HepG2 (cell line): ENCODE data around the gene KIAA1328. TPM values are rescaled to one million over a fixed set of nuclear protein-coding genes. Genes with fewer than 3 reads are reported as not detected.

Source experiments
- ATAC-seq: fragments of 200-7000 bp; cut with Tn5 transposase; 3 replicates; pipeline ENCODE4 v1.9.1; 2020; ENCODE audit warnings: mild to moderate bottlenecking, moderate library complexity
- BruUV-seq: library from RNA; stranded (reverse); fragments of 400-500 nt; replicated peaks from 2 replicates; lab custom pipeline; 2021; lab: Mats Ljungman, UMichigan
- CTCF ChIA-PET: fragments of 300-600 bp; formaldehyde crosslinking; extraction: SDS; loops from one replicate; lab custom pipeline; 2021; ENCODE audit warnings: low total read pairs, inconsistent platforms, low intra/inter-chr PET ratio; lab: Yijun Ruan, JAX
- POLR2A ChIA-PET: fragments of 350-600 bp; sonication (Branson Sonifier 250); formaldehyde crosslinking; loops from one replicate; lab custom pipeline; 2020; ENCODE audit warnings: antibody characterized with exemption, inconsistent platforms; lab: Yijun Ruan, JAX
- DNase-seq: peaks from one replicate; pipeline ENCODE4 v3.0.0-alpha.2; 2015; ENCODE audit warnings: low spot score
- FAIRE-seq: peaks from 3 replicates; lab custom pipeline; 2011; peaks lifted over from hg19 to GRCh38; lab: Jason Lieb, UNC
- H2AFZ ChIP-seq: one replicate; pipeline ENCODE4 v1.6.1; 2011; ENCODE audit warnings: low read length, inconsistent platforms
- H3K27ac ChIP-seq: fragments of 300-600 bp; 3 replicates; pipeline ENCODE4 v1.8.0; 2011; ENCODE audit warnings: mixed run types, mild to moderate bottlenecking, mixed read lengths, low read length, inconsistent platforms; ENCODE audit not compliant: insufficient read depth; ENCODE audit errors: extremely low read length
- H3K27me3 ChIP-seq, 2 experiments: fragments of 200-600 bp in 1 of 2; 2 replicates in 1 of 2; 3 replicates in 1 of 2; pipeline versions ENCODE4 v1.6.0 to v1.8.0; 2011; ENCODE audit warnings: low read length in 2 of 2, mild to moderate bottlenecking in 2 of 2, moderate library complexity in 2 of 2, inconsistent platforms in 1 of 2; ENCODE audit not compliant: insufficient read depth in 2 of 2, control insufficient read depth in 1 of 2
- H3K36me3 ChIP-seq, 2 experiments: fragments of 200-600 bp in 1 of 2; replicated peaks in 1 of 2; 2 replicates in 1 of 2; 3 replicates in 1 of 2; pipeline versions ENCODE4 v1.5.1 to v1.8.0; 2011; ENCODE audit warnings: low read length in 2 of 2, inconsistent platforms in 1 of 2; ENCODE audit not compliant: insufficient read depth in 2 of 2, control insufficient read depth in 1 of 2
- H3K4me1 ChIP-seq: 2 replicates; pipeline ENCODE4 v1.5.1; 2012; ENCODE audit warnings: low read length, inconsistent platforms; ENCODE audit not compliant: insufficient read depth
- H3K4me2 ChIP-seq: 2 replicates; pipeline ENCODE4 v1.6.0; 2011; ENCODE audit warnings: low read depth, low read length, inconsistent platforms
- H3K4me3 ChIP-seq, 3 experiments: fragments of 200-600 bp in 1 of 3; sonication (generic), shearing (Covaris generic) in 1 of 3; replicated peaks in 1 of 3; 2 replicates each; pipeline ENCODE4 v1.5.1; 2011 to 2016; ENCODE audit warnings: low read length in 3 of 3, inconsistent platforms in 2 of 3, low read depth in 2 of 3, mild to moderate bottlenecking in 2 of 3, control low read depth in 1 of 3, mixed read lengths in 1 of 3; ENCODE audit not compliant: insufficient read depth in 1 of 3
- H3K79me2 ChIP-seq: one replicate; pipeline ENCODE4 v1.6.1; 2011; ENCODE audit warnings: low read length, inconsistent platforms; ENCODE audit not compliant: insufficient read depth
- H3K9ac ChIP-seq: 2 replicates; pipeline ENCODE4 v1.6.0; 2011; ENCODE audit warnings: mild to moderate bottlenecking, low read depth, low read length, inconsistent platforms; ENCODE audit not compliant: insufficient read depth
- H3K9me3 ChIP-seq: 2 replicates; pipeline ENCODE4 v1.5.1; 2012; ENCODE audit warnings: mild to moderate bottlenecking, low read length
- H4K20me1 ChIP-seq: 2 replicates; pipeline ENCODE4 v1.6.0; 2011; ENCODE audit warnings: inconsistent platforms, mild to moderate bottlenecking, low read length, moderate library complexity; ENCODE audit not compliant: insufficient read depth
- CBX2 ChIP-seq, 2 experiments: fragments of 200-600 bp in 1 of 2; sonication (generic); formaldehyde crosslinking in 1 of 2; IDR thresholded peaks; 2 replicates each; pipeline versions ENCODE4 v1.7.0 to v1.8.1; 2018 to 2022; ENCODE audit warnings: low read depth in 2 of 2, low read length in 1 of 2, mild to moderate bottlenecking in 1 of 2, missing genetic modification reagents in 1 of 2
- CCAR2 ChIP-seq: fragments of 200-400 bp; formaldehyde crosslinking; optimal IDR thresholded peaks from 2 replicates; pipeline ENCODE3; 2018; ENCODE audit warnings: low read depth, mild to moderate bottlenecking, low read length, moderate library complexity
- CHCHD3 ChIP-seq: sonication (generic); formaldehyde crosslinking; IDR thresholded peaks from 2 replicates; pipeline ENCODE4 v1.8.0; 2022; ENCODE audit warnings: mild to moderate bottlenecking, missing genetic modification reagents, moderate library complexity
- EEA1 ChIP-seq: sonication (generic); formaldehyde crosslinking; IDR thresholded peaks from 2 replicates; pipeline ENCODE4 v1.5.1; 2020; ENCODE audit warnings: mild to moderate bottlenecking, missing genetic modification reagents, borderline replicate concordance
- MEIS1 ChIP-seq: sonication (generic); formaldehyde crosslinking; IDR thresholded peaks from 2 replicates; pipeline ENCODE4 v1.9.0; 2021; ENCODE audit warnings: mild to moderate bottlenecking, missing genetic modification reagents, moderate library complexity, borderline replicate concordance
- NBN ChIP-seq: fragments of 450-650 bp; conservative IDR thresholded peaks from 2 replicates; pipeline ENCODE4 v1.6.1; 2017
- SMC3 ChIP-seq: IDR thresholded peaks from 2 replicates; pipeline ENCODE4 v1.6.1; 2011; ENCODE audit warnings: low read length, improper control_type of control experiment
- SP4 ChIP-seq: sonication (generic); formaldehyde crosslinking; IDR thresholded peaks from 2 replicates; pipeline ENCODE4 v1.8.1; 2023; ENCODE audit warnings: mild to moderate bottlenecking, missing genetic modification reagents
- SP5 ChIP-seq: IDR thresholded peaks from 2 replicates; pipeline ENCODE4 v1.6.1; 2016; ENCODE audit warnings: low read depth, borderline replicate concordance
- SPEN ChIP-seq: sonication (generic); formaldehyde crosslinking; IDR thresholded peaks from 2 replicates; pipeline ENCODE4 v1.5.1; 2020; ENCODE audit warnings: low read depth, mild to moderate bottlenecking, missing genetic modification reagents
- SRY ChIP-seq: sonication (generic); formaldehyde crosslinking; IDR thresholded peaks from 2 replicates; pipeline ENCODE4 v1.8.0; 2022; ENCODE audit warnings: mild to moderate bottlenecking, missing genetic modification reagents
- ZBTB7A ChIP-seq: sonication (generic); formaldehyde crosslinking; IDR thresholded peaks from 2 replicates; pipeline ENCODE4 v1.8.0; 2022; ENCODE audit warnings: mild to moderate bottlenecking, missing genetic modification reagents
- ZFP82 ChIP-seq: sonication (generic); formaldehyde crosslinking; IDR thresholded peaks from 2 replicates; pipeline ENCODE4 v1.5.1; 2020; ENCODE audit warnings: mild to moderate bottlenecking, missing genetic modification reagents, borderline replicate concordance
- ZFY ChIP-seq: sonication (generic); formaldehyde crosslinking; IDR thresholded peaks from 2 replicates; pipeline ENCODE4 v1.4.0; 2020; ENCODE audit warnings: missing genetic modification reagents
- ZNF430 ChIP-seq: sonication (generic); formaldehyde crosslinking; IDR thresholded peaks from 2 replicates; pipeline ENCODE4 v1.9.0; 2021; ENCODE audit warnings: mild to moderate bottlenecking, missing genetic modification reagents
- ZNF563 ChIP-seq: sonication (generic); formaldehyde crosslinking; IDR thresholded peaks from 2 replicates; pipeline ENCODE4 v1.8.0; 2022; ENCODE audit warnings: mild to moderate bottlenecking, moderate library complexity, missing genetic modification reagents
- WGBS: methylation state at CpG from one replicate; pipeline ENCODE4 v1.1.6; 2017; ENCODE audit warnings: low lambda C conversion rate; 5-methylcytosine and 5-hydroxymethylcytosine counted together
- in situ Hi-C: cut with HindIII; loops from 2 replicates; pipeline ENCODE4 v1.10.0; 2017; ENCODE audit warnings: low pct_unique_long_range_greater_than_20kb; ENCODE audit not compliant: extremely low pct_ligation_motif_present
- intact Hi-C: fragments of 100-400 bp; cut with micrococcal nuclease; formaldehyde crosslinking; loops from one replicate; pipeline ENCODE4 v1.10.0; 2022; ENCODE audit not compliant: unreplicated experiment
- polyA plus RNA-seq, 8 experiments: library from polyadenylated mRNA; depleted of rRNA in 3 of 8; stranded (reverse) in 7 of 8; unstranded in 1 of 8; fragments of >200 nt; fragmentation: Illumina TruSeq in 4 of 8; extraction: Trizol in 4 of 8; gene quantifications; 2 replicates each; pipeline versions ENCODE4 v1.2.1 to v1.2.3, GENCODE V29; 2011 to 2016; ENCODE audit warnings: low read depth in 4 of 8, missing spikeins in 1 of 8, mixed read lengths in 1 of 8; ENCODE audit not compliant: insufficient read depth in 1 of 8
- total RNA-seq, 5 experiments: library from RNA; depleted of rRNA; stranded (reverse); fragments of >200 nt; fragmentation: Illumina TruSeq; extraction: Trizol; gene quantifications; 2 replicates each; pipeline ENCODE4 v1.2.3, GENCODE V29; 2016; ENCODE audit warnings: low read depth in 1 of 5
- TF ChIP-seq, protein P1 (sequence below): sonication (generic); formaldehyde crosslinking; IDR thresholded peaks from 2 replicates; pipeline ENCODE4 v1.5.0; 2020; ENCODE audit warnings: missing genetic modification reagents
- TF ChIP-seq, protein P2 (sequence below): sonication (generic); formaldehyde crosslinking; IDR thresholded peaks from 2 replicates; pipeline ENCODE4 v1.9.0; 2021; ENCODE audit warnings: missing genetic modification reagents, borderline replicate concordance
- TF ChIP-seq, protein P3 (sequence below): IDR thresholded peaks from 2 replicates; pipeline ENCODE4 v1.6.1; 2016
- TF ChIP-seq, protein P4 (sequence below): sonication (generic); formaldehyde crosslinking; IDR thresholded peaks from 2 replicates; pipeline ENCODE4 v1.5.0; 2020; ENCODE audit warnings: mild to moderate bottlenecking, missing genetic modification reagents, moderate library complexity

The KIAA1328 gene
- total and polyA plus RNA-seq, 2 of the 13 experiments (the other 11 are each of a cell fraction or from before 2014, with no cell fraction given): 4.1 to 6.0 TPM

DNA sequence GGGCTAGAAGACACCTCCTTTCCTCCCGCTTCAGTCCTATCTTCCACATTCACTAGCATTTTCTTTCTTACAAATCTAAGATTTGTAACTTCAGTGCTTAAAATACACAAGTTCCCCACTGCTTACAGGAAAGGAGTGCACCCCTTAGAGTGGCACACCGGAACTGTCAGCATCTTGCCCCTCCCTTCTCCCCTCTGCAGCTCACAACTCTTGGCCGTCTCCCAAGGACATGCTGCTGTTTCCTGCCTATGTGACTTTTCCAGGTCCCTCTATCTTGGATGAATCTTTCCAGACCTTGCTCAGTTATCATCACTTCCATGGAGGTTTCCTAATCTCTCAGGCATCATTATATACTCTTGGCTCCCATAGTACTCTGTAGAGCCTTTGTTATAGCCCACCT lies 401.8 kb downstream of the KIAA1328 start (continued):
- TF ChIP-seq, protein P1, sequence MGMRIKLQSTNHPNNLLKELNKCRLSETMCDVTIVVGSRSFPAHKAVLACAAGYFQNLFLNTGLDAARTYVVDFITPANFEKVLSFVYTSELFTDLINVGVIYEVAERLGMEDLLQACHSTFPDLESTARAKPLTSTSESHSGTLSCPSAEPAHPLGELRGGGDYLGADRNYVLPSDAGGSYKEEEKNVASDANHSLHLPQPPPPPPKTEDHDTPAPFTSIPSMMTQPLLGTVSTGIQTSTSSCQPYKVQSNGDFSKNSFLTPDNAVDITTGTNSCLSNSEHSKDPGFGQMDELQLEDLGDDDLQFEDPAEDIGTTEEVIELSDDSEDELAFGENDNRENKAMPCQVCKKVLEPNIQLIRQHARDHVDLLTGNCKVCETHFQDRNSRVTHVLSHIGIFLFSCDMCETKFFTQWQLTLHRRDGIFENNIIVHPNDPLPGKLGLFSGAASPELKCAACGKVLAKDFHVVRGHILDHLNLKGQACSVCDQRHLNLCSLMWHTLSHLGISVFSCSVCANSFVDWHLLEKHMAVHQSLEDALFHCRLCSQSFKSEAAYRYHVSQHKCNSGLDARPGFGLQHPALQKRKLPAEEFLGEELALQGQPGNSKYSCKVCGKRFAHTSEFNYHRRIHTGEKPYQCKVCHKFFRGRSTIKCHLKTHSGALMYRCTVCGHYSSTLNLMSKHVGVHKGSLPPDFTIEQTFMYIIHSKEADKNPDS (CRISPR knock-in tag): no peak
- TF ChIP-seq ZFP82 (CRISPR knock-in tag) (no peak), CBX2 (IDR thresholded peaks at IDR 0.05; ENCODE audit: low read depth, low read length) (no peak), CBX2 (CRISPR knock-in tag; IDR thresholded peaks at IDR 0.05; ENCODE audit: low read depth) (no peak), CCAR2 (no peak), SP5 (CRISPR knock-in tag) (no peak), CHCHD3 (CRISPR knock-in tag) (no peak)
- TF ChIP-seq, protein P2, sequence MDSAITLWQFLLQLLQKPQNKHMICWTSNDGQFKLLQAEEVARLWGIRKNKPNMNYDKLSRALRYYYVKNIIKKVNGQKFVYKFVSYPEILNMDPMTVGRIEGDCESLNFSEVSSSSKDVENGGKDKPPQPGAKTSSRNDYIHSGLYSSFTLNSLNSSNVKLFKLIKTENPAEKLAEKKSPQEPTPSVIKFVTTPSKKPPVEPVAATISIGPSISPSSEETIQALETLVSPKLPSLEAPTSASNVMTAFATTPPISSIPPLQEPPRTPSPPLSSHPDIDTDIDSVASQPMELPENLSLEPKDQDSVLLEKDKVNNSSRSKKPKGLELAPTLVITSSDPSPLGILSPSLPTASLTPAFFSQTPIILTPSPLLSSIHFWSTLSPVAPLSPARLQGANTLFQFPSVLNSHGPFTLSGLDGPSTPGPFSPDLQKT (CRISPR knock-in tag): no peak

DNA sequence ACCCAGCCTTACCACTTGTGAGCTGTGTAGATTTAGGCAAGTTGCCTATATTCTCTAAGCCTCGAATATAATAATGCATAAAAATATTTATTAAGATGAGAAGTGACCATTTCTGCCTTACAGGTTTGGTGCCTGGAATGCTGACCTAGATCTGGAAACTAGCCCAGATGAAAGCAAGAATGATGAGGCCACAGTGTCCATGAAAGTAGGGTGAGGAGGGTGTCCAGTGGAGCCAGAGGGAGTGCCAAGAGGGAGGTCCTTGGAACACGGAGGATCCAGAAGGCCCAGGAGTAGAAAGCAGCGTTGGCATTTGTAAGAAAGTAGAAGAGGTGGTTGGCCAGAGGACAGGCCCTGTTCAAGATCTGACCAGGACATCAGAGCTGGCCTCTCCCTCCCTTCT lies 402.3 kb downstream of the KIAA1328 start:
- no peak overlapping the region for H2AFZ ChIP-seq
- ATAC-seq (no peak), FAIRE-seq (no peak), DNase-seq (no peak)
- BruUV-seq: no TSS peak
- POLR2A ChIA-PET: no interaction called here
- no peak overlapping the region for H3K4me2 ChIP-seq
- no peaks in the 10 kb centered on the region for H3K36me3 ChIP-seq
- intact Hi-C loops: no loop called here
- 18% methylated on average over 3 of the region's 3 CpGs for WGBS
- H3K9me3 ChIP-seq: no peaks in the 10 kb centered on the region
- in situ Hi-C loops: no loop called here
- no peaks in the 10 kb centered on the region for H4K20me1 ChIP-seq
- no peak overlapping the region for H3K9ac ChIP-seq
- no peak overlapping the region for H3K4me3 ChIP-seq
- CTCF ChIA-PET: no interaction called here
- no peaks in the 10 kb centered on the region for H3K79me2 ChIP-seq
- H3K27ac ChIP-seq: no peak overlapping the region
- no peaks in the 10 kb centered on the region; a peak in 1 of 5 replicates for H3K27me3 ChIP-seq
- no peaks in the 10 kb centered on the region for H3K4me1 ChIP-seq
- TF ChIP-seq SMC3: no peak
- TF ChIP-seq, protein P3, sequence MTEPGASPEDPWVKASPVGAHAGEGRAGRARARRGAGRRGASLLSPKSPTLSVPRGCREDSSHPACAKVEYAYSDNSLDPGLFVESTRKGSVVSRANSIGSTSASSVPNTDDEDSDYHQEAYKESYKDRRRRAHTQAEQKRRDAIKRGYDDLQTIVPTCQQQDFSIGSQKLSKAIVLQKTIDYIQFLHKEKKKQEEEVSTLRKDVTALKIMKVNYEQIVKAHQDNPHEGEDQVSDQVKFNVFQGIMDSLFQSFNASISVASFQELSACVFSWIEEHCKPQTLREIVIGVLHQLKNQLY (CRISPR knock-in tag): no peak
- TF ChIP-seq EEA1 (CRISPR knock-in tag): no peak
- no peak for TF ChIP-seq SPEN (CRISPR knock-in tag)
- no peak for TF ChIP-seq ZFY (CRISPR knock-in tag)
- TF ChIP-seq, protein P4, sequence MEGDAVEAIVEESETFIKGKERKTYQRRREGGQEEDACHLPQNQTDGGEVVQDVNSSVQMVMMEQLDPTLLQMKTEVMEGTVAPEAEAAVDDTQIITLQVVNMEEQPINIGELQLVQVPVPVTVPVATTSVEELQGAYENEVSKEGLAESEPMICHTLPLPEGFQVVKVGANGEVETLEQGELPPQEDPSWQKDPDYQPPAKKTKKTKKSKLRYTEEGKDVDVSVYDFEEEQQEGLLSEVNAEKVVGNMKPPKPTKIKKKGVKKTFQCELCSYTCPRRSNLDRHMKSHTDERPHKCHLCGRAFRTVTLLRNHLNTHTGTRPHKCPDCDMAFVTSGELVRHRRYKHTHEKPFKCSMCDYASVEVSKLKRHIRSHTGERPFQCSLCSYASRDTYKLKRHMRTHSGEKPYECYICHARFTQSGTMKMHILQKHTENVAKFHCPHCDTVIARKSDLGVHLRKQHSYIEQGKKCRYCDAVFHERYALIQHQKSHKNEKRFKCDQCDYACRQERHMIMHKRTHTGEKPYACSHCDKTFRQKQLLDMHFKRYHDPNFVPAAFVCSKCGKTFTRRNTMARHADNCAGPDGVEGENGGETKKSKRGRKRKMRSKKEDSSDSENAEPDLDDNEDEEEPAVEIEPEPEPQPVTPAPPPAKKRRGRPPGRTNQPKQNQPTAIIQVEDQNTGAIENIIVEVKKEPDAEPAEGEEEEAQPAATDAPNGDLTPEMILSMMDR: no peak
- no peak for TF ChIP-seq ZNF563 (CRISPR knock-in tag)
- TF ChIP-seq NBN: no peak
- no peak for TF ChIP-seq SP4 (CRISPR knock-in tag)
- TF ChIP-seq ZNF430: no peak
- TF ChIP-seq SRY (CRISPR knock-in tag): no peak
- no peak for TF ChIP-seq MEIS1 (CRISPR knock-in tag)
- TF ChIP-seq ZBTB7A (CRISPR knock-in tag): no peak
